K562 (cell line): ENCODE results near the gene NINL. TPM values are rescaled to one million over a fixed set of nuclear protein-coding genes. Genes with fewer than 3 reads are reported as not detected.

Source experiments
- ATAC-seq: fragments of 200-7000 bp; cut with Tn5 transposase; 3 replicates; pipeline ENCODE4 v1.9.1; 2020; ENCODE audit warnings: moderate library complexity
- BruUV-seq: library from RNA; stranded (reverse); fragments of 400-500 nt; replicated peaks from 2 replicates; lab custom pipeline; 2021; lab: Mats Ljungman, UMichigan
- CTCF ChIA-PET: fragments of 300-600 bp; formaldehyde crosslinking; extraction: SDS; loops from one replicate; lab custom pipeline; 2021; ENCODE audit warnings: low intra/inter-chr PET ratio; lab: Yijun Ruan, JAX
- POLR2A ChIA-PET: fragments of 300-600, 350-650 bp; sonication (Branson Sonifier 250); formaldehyde crosslinking; extraction: SDS; loops from one replicate; lab custom pipeline; 2021; ENCODE audit warnings: antibody characterized with exemption, inconsistent platforms; lab: Yijun Ruan, JAX
- DNase-seq, 4 experiments: peaks; one replicate each; pipeline versions ENCODE4 v3.0.0 to v3.0.0-alpha.2; 2011 to 2018; ENCODE audit warnings: low spot score in 3 of 4, mixed read lengths in 3 of 4; ENCODE audit errors: extremely low read depth in 1 of 4
- FAIRE-seq: peaks from 2 replicates; lab custom pipeline; 2011; peaks lifted over from hg19 to GRCh38; lab: Jason Lieb, UNC
- H2AFZ ChIP-seq: 2 replicates; pipeline ENCODE4 v1.6.0; 2011; ENCODE audit warnings: low read depth, low read length, control low read depth, inconsistent platforms
- H3K27ac ChIP-seq: fragments of 200-600 bp; 3 replicates; pipeline ENCODE4 v1.8.0; 2011; ENCODE audit warnings: low read depth, mild to moderate bottlenecking, control low read depth, inconsistent platforms, low read length, moderate library complexity, mixed read lengths; ENCODE audit errors: extremely low read depth
- H3K27me3 ChIP-seq, 2 experiments: fragments of 300-600 bp in 1 of 2; 2 replicates in 1 of 2; 3 replicates in 1 of 2; pipeline versions ENCODE4 v1.6.0 to v1.8.0; 2011; ENCODE audit warnings: inconsistent platforms in 2 of 2, low read length in 2 of 2, mild to moderate bottlenecking in 1 of 2, mixed read lengths in 1 of 2, moderate library complexity in 1 of 2; ENCODE audit not compliant: control insufficient read depth in 2 of 2, insufficient read depth in 2 of 2
- H3K36me3 ChIP-seq: fragments of 300-600 bp; 3 replicates; pipeline ENCODE4 v1.8.0; 2011; ENCODE audit warnings: mild to moderate bottlenecking, low read length, inconsistent platforms; ENCODE audit not compliant: control insufficient read depth, insufficient read depth
- H3K4me1 ChIP-seq, 2 experiments: fragments of 200-600 bp in 1 of 2; replicated peaks in 1 of 2; 2 replicates in 1 of 2; 3 replicates in 1 of 2; pipeline versions ENCODE4 v1.5.1 to v1.8.0; 2011; ENCODE audit warnings: inconsistent platforms in 2 of 2, low read length in 2 of 2, mild to moderate bottlenecking in 1 of 2, mixed read lengths in 1 of 2, moderate library complexity in 1 of 2; ENCODE audit not compliant: control insufficient read depth in 2 of 2, insufficient read depth in 2 of 2
- H3K4me2 ChIP-seq: 2 replicates; pipeline ENCODE4 v1.6.1; 2011; ENCODE audit warnings: low read length, control low read depth, inconsistent platforms, mixed read lengths; ENCODE audit not compliant: insufficient read depth
- H3K4me3 ChIP-seq: fragments of 200-600 bp; sonication (generic), shearing (Covaris generic); 2 replicates; pipeline ENCODE4 v1.5.1; 2016; ENCODE audit warnings: control low read depth, inconsistent platforms
- H3K79me2 ChIP-seq: fragments of 200-600 bp; 3 replicates; pipeline ENCODE4 v1.8.0; 2011; ENCODE audit warnings: low read length, inconsistent platforms; ENCODE audit not compliant: control insufficient read depth, insufficient read depth
- H3K9ac ChIP-seq, 2 experiments: 2 replicates each; pipeline versions ENCODE4 v1.6.0 to v1.6.1; 2011; ENCODE audit warnings: low read depth in 2 of 2, low read length in 2 of 2, control low read depth in 1 of 2, inconsistent platforms in 1 of 2, mild to moderate bottlenecking in 1 of 2, mixed read lengths in 1 of 2; ENCODE audit not compliant: insufficient read depth in 1 of 2
- H3K9me1 ChIP-seq: one replicate; pipeline ENCODE4 v1.6.0; 2011; ENCODE audit warnings: inconsistent platforms, mild to moderate bottlenecking, low read length, moderate library complexity; ENCODE audit not compliant: control insufficient read depth, insufficient read depth
- H3K9me3 ChIP-seq: replicated peaks from 2 replicates; pipeline ENCODE4 v1.5.1; 2011; ENCODE audit warnings: low read depth, low read length, inconsistent platforms; ENCODE audit not compliant: control insufficient read depth, insufficient read depth
- H4K20me1 ChIP-seq: replicated peaks from 2 replicates; pipeline ENCODE4 v1.6.1; 2011; ENCODE audit warnings: low read length, inconsistent platforms, mixed read lengths; ENCODE audit not compliant: control insufficient read depth, insufficient read depth
- ARID4B ChIP-seq: sonication (generic); formaldehyde crosslinking; IDR thresholded peaks from 2 replicates; pipeline ENCODE4 v1.8.0; 2022; ENCODE audit warnings: mild to moderate bottlenecking, missing genetic modification reagents
- CBX5 ChIP-seq: IDR thresholded peaks from 2 replicates; pipeline ENCODE4 v1.6.1; 2014; ENCODE audit warnings: low read depth, borderline replicate concordance
- JUN ChIP-seq, 2 experiments: sonication (generic) in 1 of 2; formaldehyde crosslinking in 1 of 2; IDR thresholded peaks; 2 replicates each; pipeline versions ENCODE4 v1.6.1 to v1.8.0; 2012 to 2022; ENCODE audit warnings: borderline replicate concordance in 2 of 2, mild to moderate bottlenecking in 2 of 2, improper control_type of control experiment in 1 of 2, low read depth in 1 of 2, low read length in 1 of 2, missing genetic modification reagents in 1 of 2
- MYBL2 ChIP-seq, 2 experiments: fragments of 450-650 bp in 1 of 2; sonication (generic) in 1 of 2; formaldehyde crosslinking in 1 of 2; IDR thresholded peaks; 2 replicates each; pipeline versions ENCODE4 v1.6.1 to v1.8.1; 2017 to 2022; ENCODE audit warnings: borderline replicate concordance in 1 of 2, inconsistent platforms in 1 of 2, low read depth in 1 of 2, mild to moderate bottlenecking in 1 of 2, missing genetic modification reagents in 1 of 2, moderate library complexity in 1 of 2
- NR4A1 ChIP-seq, 2 experiments: fragments of 250-450 bp in 1 of 2; fragments of 450-650 bp in 1 of 2; sonication (Bioruptor Pico) in 1 of 2; IDR thresholded peaks; 2 replicates each; pipeline versions ENCODE4 v1.4.0 to v1.6.1; 2016 to 2020; ENCODE audit warnings: mild to moderate bottlenecking in 2 of 2, missing compliant biosample characterization in 1 of 2, missing genetic modification characterization in 1 of 2, moderate library complexity in 1 of 2
- SMARCA4 ChIP-seq: fragments of 450-650 bp; IDR thresholded peaks from 2 replicates; pipeline ENCODE4 v1.6.1; 2016
- WGBS: fragments of 100-300 bp; shearing (Covaris generic); methylation state at CpG from one replicate; pipeline ENCODE4 v1.1.6; 2016; ENCODE audit warnings: low coverage, mixed read lengths; ENCODE audit not compliant: insufficient coverage; ENCODE audit errors: missing lambda C conversion rate; 5-methylcytosine and 5-hydroxymethylcytosine counted together
- in situ Hi-C: fragments of 300-500 bp; cut with MboI; formaldehyde crosslinking; loops from 4 replicates; pipeline ENCODE4 v1.15.0; 2018; ENCODE audit warnings: inconsistent platforms, mixed read lengths
- intact Hi-C: fragments of 100-400 bp; cut with micrococcal nuclease; formaldehyde crosslinking; loops from 2 replicates; pipeline ENCODE4 v1.14.2; 2022
- polyA plus RNA-seq, 8 experiments: library from polyadenylated mRNA; depleted of rRNA in 4 of 8; stranded (reverse) in 5 of 8; unstranded in 3 of 8; fragments of >200 nt; fragmentation: Nextera tagmentation in 2 of 8; fragmentation: Illumina TruSeq in 1 of 8; extraction: Ambion mirVana in 2 of 8; extraction: Trizol in 1 of 8; gene quantifications; 2 replicates each; pipeline versions ENCODE4 v1.2.1 to v1.2.3, GENCODE V29; 2011 to 2014; ENCODE audit warnings: inconsistent platforms in 1 of 8, missing spikeins in 1 of 8
- total RNA-seq, 7 experiments: library from RNA; depleted of rRNA in 6 of 7; stranded (reverse); fragments of >200 nt in 6 of 7; fragmentation: Illumina TruSeq in 2 of 7; extraction: Trizol in 2 of 7; gene quantifications; 2 replicates each; pipeline versions ENCODE4 v1.2.1 to v1.2.3, GENCODE V29; 2011 to 2021; ENCODE audit warnings: low replicate concordance in 1 of 7
- TF ChIP-seq, protein P1 (sequence below), 2 experiments: fragments of 450-650 bp; IDR thresholded peaks; 2 replicates each; pipeline ENCODE4 v1.6.1; 2016; ENCODE audit warnings: mild to moderate bottlenecking in 2 of 2, borderline replicate concordance in 1 of 2, low read depth in 1 of 2, moderate library complexity in 1 of 2

Gene NINL
- total and polyA plus RNA-seq, 9 of the 15 experiments (the other 6 are each of a cell fraction or from before 2014, with no cell fraction given) = 0.03 to 0.22 (median 0.05) TPM; not detected in 5

DNA sequence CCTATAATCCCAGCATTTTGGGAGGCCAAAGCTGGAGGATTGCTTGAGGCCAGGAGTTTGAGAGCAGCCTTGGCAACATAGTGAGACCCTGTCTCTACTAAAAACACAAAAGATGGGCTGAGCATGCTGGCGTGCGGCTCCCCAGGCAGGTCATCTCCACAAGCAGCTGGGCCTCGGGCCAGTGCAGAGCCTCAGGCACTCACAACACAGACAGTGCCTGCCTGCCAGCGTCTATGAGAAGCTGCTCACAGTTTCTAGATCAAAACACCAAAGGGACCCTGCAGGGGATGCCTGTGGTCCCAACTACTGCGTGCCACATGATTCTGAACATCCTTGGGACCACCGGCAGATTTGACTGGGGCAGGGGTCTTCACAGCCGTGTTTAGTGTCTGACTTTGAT, 118.5 kb downstream of the NINL start:
- ATAC-seq = no peak
- intact Hi-C loops = no loop called here
- TF ChIP-seq NR4A1 (CRISPR knock-in tag; IDR thresholded peaks at IDR 0.05) (no peak), NR4A1 (tag; IDR thresholded peaks at IDR 0.05) (no peak), SMARCA4 (no peak), JUN (IDR thresholded peaks at IDR 0.05; ENCODE audit: borderline replicate concordance, low read depth, low read length) (no peak), JUN (CRISPR knock-in tag; IDR thresholded peaks at IDR 0.05; ENCODE audit: borderline replicate concordance) (no peak), ARID4B (CRISPR knock-in tag) (no peak), CBX5 (no peak), MYBL2 (IDR thresholded peaks at IDR 0.05; ENCODE audit: low read depth) (no peak), MYBL2 (CRISPR knock-in tag; IDR thresholded peaks at IDR 0.05; ENCODE audit: borderline replicate concordance) (no peak)
- TF ChIP-seq, protein P1, sequence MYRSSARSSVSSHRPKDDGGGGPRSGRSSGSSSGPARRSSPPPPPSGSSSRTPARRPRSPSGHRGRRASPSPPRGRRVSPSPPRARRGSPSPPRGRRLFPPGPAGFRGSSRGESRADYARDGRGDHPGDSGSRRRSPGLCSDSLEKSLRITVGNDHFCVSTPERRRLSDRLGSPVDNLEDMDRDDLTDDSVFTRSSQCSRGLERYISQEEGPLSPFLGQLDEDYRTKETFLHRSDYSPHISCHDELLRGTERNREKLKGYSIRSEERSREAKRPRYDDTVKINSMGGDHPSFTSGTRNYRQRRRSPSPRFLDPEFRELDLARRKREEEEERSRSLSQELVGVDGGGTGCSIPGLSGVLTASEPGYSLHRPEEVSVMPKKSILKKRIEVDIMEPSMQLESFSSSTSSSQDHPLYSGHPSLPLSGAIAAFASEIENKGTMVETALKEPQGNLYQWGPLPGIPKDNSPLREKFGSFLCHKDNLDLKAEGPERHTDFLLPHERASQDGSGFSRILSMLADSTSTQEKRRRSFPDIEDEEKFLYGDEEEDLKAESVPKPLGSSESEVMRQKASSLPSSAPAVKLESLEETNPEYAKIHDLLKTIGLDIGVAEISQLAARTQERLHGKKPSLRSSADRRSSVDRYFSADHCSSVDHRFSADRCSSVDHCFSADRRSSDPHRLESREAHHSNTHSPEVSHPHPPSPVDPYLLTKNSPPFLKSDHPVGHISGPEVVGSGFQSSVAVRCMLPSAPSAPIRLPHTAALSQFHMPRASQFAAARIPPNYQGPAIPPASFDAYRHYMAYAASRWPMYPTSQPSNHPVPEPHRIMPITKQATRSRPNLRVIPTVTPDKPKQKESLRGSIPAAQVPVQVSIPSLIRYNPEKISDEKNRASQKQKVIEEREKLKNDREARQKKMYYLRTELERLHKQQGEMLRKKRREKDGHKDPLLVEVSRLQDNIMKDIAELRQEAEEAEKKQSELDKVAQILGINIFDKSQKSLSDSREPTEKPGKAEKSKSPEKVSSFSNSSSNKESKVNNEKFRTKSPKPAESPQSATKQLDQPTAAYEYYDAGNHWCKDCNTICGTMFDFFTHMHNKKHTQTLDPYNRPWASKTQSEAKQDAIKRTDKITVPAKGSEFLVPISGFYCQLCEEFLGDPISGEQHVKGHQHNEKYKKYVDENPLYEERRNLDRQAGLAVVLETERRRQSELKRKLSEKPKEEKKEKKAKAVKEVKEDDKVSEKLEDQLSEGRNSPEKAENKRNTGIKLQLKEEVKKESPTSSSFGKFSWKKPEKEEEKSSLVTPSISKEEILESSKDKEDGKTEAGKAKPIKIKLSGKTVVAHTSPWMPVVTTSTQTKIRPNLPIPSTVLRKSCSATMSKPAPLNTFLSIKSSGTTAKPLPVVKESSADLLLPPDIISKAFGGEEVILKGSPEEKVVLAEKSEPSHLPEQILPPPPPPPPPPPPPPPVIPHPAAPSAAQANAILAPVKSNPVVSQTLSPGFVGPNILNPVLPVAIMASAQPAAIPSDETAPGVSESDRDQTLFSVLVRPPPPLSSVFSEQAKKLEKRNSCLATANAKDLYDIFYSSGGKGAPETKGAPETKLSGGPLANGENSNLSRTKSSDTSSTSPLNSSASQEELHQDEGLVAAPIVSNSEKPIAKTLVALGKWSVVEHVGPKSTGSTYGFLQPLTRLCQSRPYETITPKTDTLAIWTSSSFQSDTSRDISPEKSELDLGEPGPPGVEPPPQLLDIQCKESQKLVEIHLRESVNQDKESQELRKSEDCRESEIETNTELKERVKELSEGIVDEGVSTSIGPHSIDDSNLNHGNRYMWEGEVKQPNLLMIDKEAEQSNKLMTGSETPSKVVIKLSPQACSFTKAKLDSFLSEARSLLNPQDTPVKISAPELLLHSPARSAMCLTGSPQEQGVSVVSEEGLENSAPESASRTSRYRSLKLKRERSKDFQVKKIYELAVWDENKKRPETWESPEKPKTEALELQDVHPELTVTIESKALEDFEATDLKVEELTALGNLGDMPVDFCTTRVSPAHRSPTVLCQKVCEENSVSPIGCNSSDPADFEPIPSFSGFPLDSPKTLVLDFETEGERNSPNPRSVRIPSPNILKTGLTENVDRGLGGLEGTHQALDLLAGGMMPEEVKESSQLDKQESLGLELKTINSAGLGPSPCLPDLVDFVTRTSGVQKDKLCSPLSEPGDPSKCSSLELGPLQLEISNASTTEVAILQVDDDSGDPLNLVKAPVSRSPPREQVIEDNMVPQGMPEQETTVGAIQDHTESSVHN (IDR thresholded peaks at IDR 0.05; ENCODE audit: borderline replicate concordance in 1 of 2, low read depth in 1 of 2) = no peak

More for the DNA sequence above, 118.5 kb downstream of the NINL start:
- Histone ChIP-seq H3K79me2 (no peaks in the 10 kb centered on the region), H3K27me3 (peaks cover 2 to 20% of the 10 kb centered on the region in 2 experiments; a peak in 4 of 5 replicates), H3K4me1 (peaks cover 7 to 12% of the 10 kb centered on the region in 2 experiments; a peak in 4 of 5 replicates), H4K20me1 (no peaks in the 10 kb centered on the region), H3K4me3 (no peak overlapping the region), H3K36me3 (no peaks in the 10 kb centered on the region), H3K27ac (no peak overlapping the region), H3K4me2 (no peak overlapping the region), H3K9ac (no peak overlapping the region), H3K9me1 (no peaks in the 10 kb centered on the region), H2AFZ (no peak overlapping the region), H3K9me3 (no peaks in the 10 kb centered on the region)
- no peak for FAIRE-seq
- ChIA-PET POLR2A (no interaction called here), CTCF (no interaction called here)
- BruUV-seq = no TSS peak
- 3% methylated on average over 7 of the region's 7 CpGs for WGBS
- in situ Hi-C loops = no loop called here
- no peak for DNase-seq
